ENCODE results near the gene GOLGA6L2.
"Not testable (repeated sequence)": the region's sequence is repeated elsewhere in the genome, so short reads cannot be mapped to it uniquely, and the experiment has no call there.

The GOLGA6L2 gene

DNA sequence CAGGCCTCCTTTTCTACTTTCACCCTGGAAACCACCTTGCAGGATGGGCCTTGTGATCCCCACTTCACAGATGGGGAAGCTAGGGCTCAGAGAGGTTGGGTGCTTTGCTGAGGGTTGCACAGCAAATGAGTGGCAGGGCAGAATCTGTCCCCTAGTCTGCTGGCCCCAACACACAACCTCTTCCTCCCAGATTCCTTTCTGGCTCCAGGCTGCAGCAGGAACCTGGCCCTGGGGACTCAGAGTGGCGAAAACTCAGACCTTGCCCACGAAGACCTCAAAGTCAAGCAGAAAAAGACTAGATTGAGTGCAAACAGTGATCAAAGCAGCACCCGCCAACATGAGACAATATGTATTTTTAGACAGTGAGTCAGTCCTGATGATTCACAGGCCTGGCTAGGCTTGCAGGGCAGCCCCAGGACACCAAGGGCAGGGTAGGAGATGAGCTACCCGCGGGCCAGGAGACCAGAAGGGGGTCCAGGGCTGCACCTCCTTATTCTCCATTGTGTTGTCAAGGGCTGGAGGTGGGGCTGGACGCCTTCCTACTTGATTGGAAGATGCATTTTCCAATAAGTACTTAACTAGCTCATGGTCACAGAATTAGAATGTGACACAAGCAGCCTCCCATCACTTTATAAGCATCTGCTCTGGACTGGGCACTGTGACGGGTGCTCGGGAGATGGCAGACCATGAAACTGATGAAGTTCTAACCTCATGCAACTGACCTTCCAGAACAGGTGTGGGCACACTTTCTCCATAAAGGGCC lies 23.9 kb downstream of the GOLGA6L2 start:
- DNase-seq, result no peak

DNA sequence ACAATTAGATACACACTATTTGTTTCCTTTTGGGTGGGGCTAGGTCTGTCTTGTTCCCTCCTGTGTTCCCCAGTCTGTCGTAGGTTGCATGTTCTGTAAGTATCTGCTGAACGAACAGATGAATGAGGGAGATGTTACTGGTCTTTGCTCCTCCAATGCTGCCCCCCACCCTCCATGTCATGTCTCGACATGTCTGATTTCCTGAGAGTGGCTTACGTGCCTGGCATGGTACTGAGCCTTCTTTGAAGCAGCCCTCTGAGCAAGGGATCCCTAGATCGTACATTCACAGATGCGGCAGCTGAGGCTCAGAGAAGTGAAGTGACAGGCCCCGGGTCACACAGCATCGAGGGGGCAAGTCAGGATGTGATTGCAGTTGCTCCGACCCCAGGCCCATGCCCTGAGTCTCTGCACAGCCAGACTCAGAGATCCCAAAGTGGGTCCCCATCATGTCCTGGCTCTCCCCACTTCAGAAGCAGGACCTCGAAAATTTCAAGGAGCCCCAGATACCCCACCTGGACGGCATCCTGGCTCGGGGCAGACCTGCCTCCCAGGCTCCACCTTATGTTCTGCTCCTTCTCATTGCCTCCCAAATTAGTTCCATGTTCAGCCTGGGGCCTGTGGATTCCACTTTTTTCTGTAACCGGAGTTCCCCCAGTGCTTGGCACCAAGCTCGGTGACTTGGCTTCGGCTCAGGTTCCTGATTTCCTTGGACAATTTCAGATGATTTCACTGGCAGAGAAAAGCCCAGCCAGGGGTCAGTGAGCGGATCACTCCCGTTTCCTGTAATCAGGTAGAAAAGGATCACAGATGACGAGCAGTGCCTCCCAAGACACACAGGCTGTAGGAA lies 24.7 kb downstream of the GOLGA6L2 start:
- no peak for DNase-seq

DNA sequence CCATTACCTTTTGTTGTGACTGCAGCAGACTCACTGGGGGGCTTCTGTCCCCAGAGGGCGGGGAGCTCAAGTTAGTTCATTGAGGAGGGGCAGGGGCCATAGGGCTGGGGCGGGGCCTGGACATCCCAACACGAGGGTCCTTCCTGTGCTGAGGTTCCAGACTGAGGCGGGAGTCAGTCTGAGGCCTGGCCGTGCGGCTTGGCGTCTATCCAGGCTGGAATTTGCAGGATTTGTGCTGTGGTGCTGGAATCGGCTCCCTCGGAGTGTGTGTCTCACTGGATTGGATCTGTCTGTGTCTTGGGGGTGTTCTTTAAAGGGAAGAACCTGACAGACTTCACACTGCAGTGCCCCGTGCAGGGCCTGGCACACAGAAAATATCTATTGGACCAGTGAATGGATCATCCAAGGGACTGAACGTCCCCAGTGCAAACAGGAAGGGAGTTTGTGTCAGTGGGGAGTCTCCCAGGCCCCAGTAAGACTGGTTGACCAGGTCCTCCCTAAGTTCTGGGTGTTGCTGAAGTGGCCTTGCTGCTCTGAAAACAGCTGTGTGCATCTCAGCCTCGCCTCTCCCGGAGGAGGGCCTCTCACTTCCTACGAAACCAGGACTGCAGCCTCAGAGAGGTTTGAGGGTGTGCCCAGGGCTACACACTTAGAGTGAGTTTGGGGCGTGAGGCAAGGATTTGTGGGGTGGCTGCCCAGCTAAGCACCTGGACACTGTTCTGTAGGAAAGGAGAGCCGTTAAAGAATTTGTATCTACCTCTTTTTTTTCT lies 26.1 kb downstream of the GOLGA6L2 start:
- no peak for DNase-seq

DNA sequence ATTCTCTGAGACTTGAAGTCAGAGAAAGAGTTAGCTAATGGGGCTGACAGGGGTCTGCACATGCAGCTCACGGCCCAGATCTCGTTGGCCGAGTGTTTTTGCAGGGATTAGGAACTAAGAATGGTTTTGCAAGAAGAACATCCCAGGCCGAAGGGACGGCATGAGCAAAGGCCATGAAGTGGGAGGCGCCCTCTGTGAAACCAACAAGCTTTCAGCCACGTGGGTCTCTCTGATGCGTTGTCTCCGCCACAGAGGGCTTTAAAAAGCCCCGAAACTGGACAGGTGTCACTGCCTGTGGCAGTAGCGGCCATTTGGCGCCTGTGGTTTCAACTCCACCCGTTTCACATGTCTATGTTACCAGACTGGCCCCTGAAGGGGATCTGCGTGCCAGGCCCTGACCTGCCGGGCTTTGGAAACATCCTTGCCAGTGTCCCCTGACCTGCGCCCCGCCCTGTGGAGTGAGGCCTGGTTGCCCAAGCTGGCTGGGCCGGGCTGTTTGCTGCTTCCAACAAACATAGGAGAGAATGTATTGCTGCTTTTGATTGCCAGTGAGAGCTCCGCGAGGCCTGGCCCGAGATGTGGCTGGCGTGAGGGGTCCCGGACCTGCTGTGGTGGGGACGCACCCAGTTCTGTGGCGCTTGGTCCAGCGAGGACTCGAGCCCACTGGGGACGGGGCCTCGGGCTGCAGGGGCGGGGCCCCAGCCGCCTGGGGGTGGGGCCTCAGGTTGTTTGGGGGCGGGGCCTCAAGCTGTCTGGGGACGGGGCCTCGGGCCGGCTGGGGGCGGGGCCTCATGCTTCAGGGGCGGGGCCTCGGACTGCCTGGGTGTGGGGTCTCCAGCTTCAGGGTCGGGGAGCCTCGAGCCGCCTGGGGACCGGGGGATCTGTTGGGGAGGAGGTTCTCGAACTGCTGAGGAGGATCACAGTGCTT lies 30.4 kb downstream of the GOLGA6L2 start:
- DNase-seq, result no peak

DNA sequence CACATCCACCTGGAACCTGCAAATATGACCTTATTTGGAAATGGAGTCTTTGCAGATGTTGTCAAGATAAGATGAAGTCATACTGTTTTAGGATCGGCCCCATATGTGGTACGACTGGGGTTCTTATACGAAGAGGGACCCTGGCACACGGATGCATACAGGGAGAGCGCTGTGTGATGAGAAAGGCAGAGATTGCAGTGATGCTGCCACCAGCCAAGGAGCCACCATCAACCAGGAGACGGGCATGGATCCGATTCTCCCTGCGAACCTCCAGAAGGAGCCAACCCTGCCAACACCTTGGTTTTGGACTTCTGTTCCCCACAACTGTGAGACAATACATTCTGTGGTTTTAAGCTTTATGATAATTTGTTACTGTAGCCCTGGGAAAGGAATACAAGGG lies 31.2 kb downstream of the GOLGA6L2 start:
- DNase-seq, result not testable (repeated sequence)

DNA sequence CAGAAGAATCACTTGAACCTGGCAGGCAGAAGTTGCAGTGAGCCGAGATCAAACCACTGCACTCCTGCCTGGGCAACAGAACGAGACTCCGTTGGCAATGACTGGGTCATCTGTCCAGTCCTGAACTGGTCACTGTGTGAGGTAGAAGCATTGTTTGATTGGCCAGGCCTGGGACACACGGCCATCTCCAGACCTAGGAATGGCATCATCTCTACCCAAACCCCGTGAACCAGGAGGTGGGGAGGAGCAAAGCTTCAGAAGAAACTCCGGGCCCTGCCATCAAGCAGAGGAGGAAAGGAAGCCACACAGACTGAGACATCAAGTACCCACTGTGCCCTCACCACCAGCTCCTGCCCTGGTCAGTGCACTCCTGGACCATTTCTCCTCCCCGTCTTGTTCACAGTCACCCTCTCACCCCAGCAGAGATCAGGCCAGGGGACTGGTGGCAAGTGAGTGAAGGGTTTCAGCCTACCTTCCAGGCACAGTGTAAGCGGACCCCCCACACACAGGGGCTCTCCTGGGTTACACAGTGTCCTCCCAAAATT lies 31.6 kb downstream of the GOLGA6L2 start:
- DNase-seq, result no peak

DNA sequence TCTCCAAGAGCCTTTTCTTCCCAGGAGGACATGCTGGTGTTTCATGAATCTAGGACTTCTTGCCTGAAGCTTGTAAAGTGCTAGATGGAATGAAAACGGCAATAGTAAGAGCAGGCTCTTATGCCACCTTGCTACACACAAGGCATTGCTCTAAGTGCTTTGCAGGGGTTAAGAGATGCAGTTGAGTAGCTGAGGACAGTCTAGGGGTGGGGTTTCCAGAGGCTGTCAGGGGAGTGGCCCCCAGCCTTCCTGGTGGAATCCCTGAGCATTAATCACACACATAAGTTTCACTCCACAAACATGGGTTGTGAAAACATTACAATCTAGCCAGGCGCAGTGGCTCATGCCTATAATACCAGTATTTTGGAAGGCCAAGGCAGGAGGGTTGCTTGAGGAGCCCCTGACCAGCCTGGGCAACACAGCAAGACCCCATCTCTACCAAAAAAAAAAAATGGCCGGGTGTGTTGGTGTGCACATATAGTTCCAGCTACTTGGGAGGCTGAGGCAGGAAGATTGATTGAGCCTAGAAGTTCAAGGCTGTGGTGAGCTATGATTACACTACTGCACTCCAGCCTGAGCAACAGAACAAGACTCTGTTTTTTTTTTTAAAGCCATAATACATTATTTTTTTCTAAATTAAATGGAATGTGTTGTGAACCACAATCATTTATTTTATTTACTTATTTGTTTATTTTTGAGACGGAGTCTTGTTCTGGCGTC lies 34.0 kb downstream of the GOLGA6L2 start:
- not testable (repeated sequence) for DNase-seq

DNA sequence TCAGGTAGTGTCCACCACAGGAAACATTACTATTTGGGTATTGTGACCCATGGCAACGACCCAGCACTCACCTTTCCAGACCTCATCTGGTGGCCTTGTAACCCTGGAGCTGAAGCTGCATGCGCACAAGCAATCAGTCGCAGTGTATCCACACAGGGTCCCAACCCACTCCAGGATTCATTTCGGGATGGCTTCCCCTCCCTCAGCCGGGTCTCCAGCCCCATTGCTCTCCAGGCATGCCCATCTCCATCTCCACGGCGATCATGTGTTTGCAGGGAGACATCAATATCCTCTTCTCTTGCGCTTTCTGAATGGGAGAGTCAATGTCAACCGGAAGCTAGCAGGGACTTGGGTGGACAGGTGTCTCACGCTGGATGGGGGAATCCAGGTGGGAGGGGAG lies 35.2 kb downstream of the GOLGA6L2 start:
- no peak for DNase-seq

DNA sequence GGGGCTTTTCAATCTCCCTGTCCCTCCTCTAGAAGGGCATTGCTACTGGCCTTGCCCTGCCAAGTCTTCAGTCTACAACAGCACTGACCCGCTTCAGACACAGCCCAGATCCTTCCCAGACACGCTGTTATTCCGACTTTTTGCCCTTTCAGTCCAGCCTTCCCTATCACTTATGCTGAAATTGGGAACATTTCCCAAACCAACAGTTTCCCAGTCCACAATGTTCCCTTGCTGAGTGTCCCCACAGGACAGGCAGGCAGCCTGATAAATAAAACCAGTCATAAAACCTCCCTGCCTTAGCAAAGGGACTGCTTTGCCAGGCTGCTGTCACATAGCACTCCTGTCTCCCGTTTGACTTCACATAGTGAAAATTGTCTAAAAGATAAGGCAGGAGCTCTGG lies 43.5 kb downstream of the GOLGA6L2 start:
- no peak for DNase-seq

DNA sequence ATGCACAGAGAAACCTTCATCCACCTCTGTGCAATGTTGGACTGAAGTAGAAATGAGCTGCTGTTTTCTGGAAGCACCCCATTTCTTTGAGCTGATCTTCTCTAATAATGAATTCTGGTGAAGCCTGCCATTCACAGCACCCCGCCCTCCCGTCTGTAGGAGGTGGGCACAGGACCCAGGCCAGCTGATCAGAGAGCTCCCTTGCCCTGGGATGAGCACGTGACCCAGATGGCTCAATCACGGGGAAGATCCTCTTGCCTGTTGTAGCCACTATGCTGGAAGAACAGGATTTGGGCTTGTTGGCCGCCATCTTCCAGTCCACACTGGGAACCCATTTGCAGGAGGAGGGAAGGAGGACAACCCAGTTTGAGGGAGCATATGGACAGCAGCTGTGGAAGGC lies 44.5 kb downstream of the GOLGA6L2 start:
- no peak for DNase-seq

DNA sequence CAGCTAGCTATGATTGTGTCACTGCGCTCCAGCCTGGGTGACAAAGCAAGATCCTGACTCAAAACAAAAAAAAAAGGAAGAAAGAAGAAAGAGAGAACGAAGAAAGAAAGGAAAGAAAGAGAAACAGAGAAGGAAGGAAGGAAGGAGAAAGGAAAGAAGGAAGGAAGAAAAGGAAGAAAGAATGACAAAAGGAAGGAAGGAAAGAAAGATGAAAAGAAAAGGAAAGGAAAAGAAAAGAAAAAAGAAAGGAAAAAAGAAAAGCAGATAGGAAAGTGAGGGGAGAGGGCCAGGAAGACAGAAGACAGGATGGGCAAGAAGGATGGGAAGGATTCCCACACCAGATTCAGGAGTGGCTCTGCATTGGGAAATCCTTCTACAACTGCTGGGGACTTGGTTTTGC lies 44.9 kb downstream of the GOLGA6L2 start:
- no peak for DNase-seq

DNA sequence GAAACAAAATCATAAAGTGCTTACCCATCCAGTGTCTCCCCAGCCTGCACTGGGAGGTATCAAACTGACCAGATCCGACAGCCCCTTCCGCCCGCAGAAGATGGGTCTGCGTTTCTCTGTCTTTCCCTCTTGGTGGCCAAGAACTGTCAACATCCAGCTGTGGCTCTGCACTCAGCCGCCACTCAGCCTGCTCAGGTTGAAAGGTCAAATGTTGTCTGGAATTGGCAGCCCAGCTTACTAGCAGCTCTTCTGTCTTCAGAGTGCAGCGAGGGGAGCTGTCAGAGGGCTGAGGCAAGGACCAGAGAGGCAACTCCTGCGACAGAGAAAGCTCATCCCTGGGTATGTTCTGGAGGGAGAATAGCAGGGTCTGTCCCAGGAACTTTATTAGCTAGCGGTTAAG lies 45.4 kb downstream of the GOLGA6L2 start:
- no peak for DNase-seq

DNA sequence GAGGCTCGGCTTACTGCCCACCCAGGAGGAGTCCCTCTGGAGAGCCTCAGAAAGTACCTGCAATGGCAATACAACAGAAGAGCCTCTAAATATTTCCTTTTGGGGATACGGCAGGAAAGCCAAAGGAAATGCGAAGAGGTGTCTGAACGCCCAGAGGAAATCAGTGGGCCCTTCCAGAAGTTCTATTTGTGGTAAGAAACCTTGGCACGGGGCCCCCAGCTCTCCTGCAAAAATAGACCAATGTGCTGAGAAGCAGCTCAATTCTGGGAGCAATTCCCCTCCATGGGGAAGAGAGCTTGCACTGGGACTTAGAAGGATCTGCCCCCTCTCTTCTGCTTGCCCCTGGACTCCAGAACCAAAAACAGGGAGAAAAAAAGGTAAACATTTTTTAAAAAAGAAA lies 47.8 kb downstream of the GOLGA6L2 start:
- not testable (repeated sequence) for DNase-seq

DNA sequence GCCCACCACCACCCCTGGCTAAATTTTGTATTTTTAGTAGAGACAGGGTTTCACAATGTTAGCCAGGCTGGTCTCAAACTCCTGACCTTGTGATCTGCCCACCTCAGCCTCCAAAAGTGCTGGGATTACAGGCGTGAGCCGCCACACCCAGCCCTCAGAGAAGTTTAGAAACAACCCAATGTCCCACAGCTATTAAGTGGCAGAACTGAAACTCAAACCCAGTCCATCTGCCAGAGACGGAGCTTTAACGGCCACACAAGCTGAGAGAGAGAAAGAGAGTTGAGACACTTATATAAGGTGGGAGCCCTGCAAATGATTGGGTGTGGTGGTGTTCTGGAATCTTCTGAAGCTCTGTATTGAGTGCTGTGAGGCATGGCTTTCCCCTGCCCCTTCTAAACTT lies 48.7 kb downstream of the GOLGA6L2 start:
- DNase-seq, result not testable (repeated sequence)

DNA sequence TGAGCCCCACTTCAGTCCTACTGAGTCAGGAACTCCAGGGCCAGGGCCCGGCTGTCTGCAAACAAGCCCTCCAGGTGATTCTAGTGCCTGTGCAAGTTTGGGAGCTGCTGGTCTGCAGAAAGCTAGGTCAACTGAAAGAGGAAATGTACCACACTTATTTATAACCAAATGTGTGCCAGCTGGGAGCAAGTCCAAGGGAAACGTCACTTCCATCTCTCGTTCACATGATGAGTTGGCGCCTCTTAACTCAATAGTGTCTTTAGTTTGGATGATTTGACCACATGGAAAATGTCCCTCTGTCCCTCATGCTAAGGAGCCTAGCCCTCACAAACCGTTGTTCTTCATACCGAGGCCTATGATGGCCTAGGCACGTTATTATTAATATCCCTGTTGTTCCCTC lies 49.3 kb downstream of the GOLGA6L2 start:
- DNase-seq, result no peak

DNA sequence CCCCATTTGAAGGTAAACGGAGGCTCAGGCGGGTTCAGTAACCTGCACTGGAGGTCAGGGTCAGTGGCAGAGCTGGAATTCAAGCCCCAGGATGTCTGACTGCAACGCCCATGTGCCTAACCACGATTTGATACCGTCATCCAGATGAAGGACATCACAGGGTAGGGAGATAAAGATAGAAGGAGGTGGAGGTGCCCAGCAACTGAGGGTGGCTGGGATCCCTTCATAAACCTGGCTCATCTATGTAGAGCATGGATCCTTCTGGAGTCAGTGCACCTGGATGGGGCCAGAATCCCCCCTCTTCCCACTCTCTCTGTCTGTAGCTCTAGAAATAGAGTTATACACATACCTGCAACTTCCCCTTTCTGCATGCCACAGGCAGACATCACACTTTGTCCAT lies 51.2 kb downstream of the GOLGA6L2 start:
- no peak for DNase-seq

DNA sequence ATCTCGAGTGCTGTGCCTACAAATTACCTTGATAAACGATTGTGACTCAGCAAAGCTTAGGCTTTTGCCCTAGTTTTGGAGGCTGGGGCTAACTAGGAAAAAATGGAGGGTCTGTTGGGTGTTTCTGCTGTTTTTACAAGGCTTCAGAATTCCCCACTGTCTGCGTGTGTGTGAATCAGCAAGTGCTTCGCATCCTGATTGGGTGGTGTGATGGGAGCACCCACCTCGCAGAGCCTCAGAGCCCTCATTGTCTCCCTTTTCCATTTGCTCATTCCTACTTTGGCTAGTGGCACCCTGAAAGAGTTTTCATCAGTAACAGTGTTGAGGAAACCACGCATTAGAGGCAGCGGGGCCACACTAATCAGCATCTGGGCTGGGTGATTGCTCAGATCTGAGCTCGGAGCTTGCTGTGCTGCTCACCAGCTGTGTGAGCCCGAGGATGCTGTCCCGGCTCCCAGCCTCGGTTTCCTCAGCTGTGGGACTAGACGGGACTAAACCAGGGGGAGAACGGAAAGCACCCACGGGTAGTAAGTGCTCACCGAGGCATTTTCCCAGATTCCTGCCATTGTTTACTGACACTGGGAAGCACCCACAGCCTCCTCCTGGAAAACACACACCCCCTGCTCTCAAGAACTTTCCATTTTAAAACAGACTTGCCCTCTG lies 51.9 kb downstream of the GOLGA6L2 start:
- DNase-seq, result no peak

Data from NCI-H1105 treated with DMSO at 0.1 percent for 48 hours (cell line).